Adrenal gland (tissue), 12 donors: ENCODE data around the gene UNC13B. TPM values are rescaled to one million over a fixed set of nuclear protein-coding genes. Genes with fewer than 3 reads are reported as not detected.

ENCODE experiments used
- DNase-seq, 7 donors: peaks; one replicate each; pipeline ENCODE4 v3.0.0-alpha.2; 2019 to 2020
- H3K27ac ChIP-seq, 5 donors: fragments of 200-600 bp; sonication (generic) in 4 of 5; 1 replicate in 3 of 5; 2 replicates in 2 of 5; pipeline versions ENCODE4 v1.5.1 to v1.8.0; 2016 to 2020; ENCODE audit warnings: mild to moderate bottlenecking in 1 of 5
- H3K27me3 ChIP-seq: fragments of 200-600 bp; 2 replicates; pipeline ENCODE4 v1.8.0; 2021
- H3K36me3 ChIP-seq, 2 donors: fragments of 200-600 bp; replicated peaks in 1 of 2; 1 replicate in 1 of 2; 2 replicates in 1 of 2; pipeline versions ENCODE4 v1.5.1 to v1.8.0; 2018 to 2022
- H3K4me1 ChIP-seq, 2 donors: fragments of 200-600 bp; replicated peaks in 1 of 2; 1 replicate in 1 of 2; 2 replicates in 1 of 2; pipeline versions ENCODE4 v1.5.1 to v1.8.0; 2018 to 2021
- H3K4me3 ChIP-seq, 4 donors: fragments of 200-600 bp; sonication (generic) in 3 of 4; one replicate each; pipeline ENCODE4 v1.5.1; 2016 to 2018
- H3K9me3 ChIP-seq, 3 donors: fragments of 200-600 bp; sonication (generic) in 1 of 3; replicated peaks in 1 of 3; 1 replicate in 2 of 3; 2 replicates in 1 of 3; pipeline versions ENCODE4 v1.5.1 to v1.8.0; 2016 to 2021
- POLR2A ChIP-seq, 2 donors: fragments of 450-650 bp; IDR thresholded peaks; one replicate each; pipeline ENCODE4 v1.6.1; 2017; ENCODE audit warnings: antibody characterized with exemption in 2 of 2, mild to moderate bottlenecking in 2 of 2, moderate library complexity in 1 of 2
- WGBS, 4 donors: extraction: QIAGEN DNeasy Blood & Tissue Kit in 2 of 4; methylation state at CpG; one replicate each; pipeline versions ENCODE4 v1.1.5 to v1.1.7; 2013 to 2017; 5-methylcytosine and 5-hydroxymethylcytosine counted together
- intact Hi-C, 2 donors: fragments of 100-400 bp; cut with DNase I; formaldehyde crosslinking; loops; one replicate each; pipeline versions ENCODE4 v1.14.1 to v1.15.0; 2022 to 2023
- polyA plus RNA-seq, 3 donors: library from polyadenylated mRNA; stranded (reverse); fragments of 200-250 nt in 2 of 3; fragments of 350-450 nt in 1 of 3; fragmentation: Illumina TruSeq in 1 of 3; extraction: RNeasy Lipid Tissue Mini Kit (QIAGEN cat#74804) in 1 of 3; gene quantifications; one replicate each; pipeline ENCODE4 v1.2.3, GENCODE V29; 2013 to 2014
- total RNA-seq, 9 donors: library from RNA; depleted of rRNA in 4 of 9; stranded (reverse); fragments of >200 nt in 4 of 9; fragments of 120-200 nt in 1 of 9; fragmentation: NEBNext Ultra II Directional in 1 of 9; extraction: Animal tissue kit (Norgen Biotek cat#: 25700) in 1 of 9; gene quantifications; one replicate each; pipeline versions ENCODE4 v1.1.0 to v1.2.4, GENCODE V29; 2013 to 2023
- TF ChIP-seq, protein P1 (sequence below), 6 experiments: fragments of 450-650 bp in 4 of 6; fragments of 200-600 bp in 2 of 6; sonication (generic) in 1 of 6; IDR thresholded peaks; 1 replicate in 5 of 6; 2 replicates in 1 of 6; pipeline versions ENCODE4 v1.5.1 to v1.8.0; 2016 to 2021; ENCODE audit warnings: antibody characterized with exemption in 6 of 6, mild to moderate bottlenecking in 2 of 6, moderate library complexity in 1 of 6
- donor health status: healthy with polysubstance abuse.
- donor health status: Bipolar disorder and iron deficiency.
- donor health status: DM: yes; HTN: yes; CAD: no.
- donor health status: DM: no; HTN: no; CAD: no.
- donor health status: DM: no; HTN: no; CAD: no.
- donor health status: DM: yes; HTN: yes; CAD: no.

The UNC13B gene
- total and polyA plus RNA-seq, 12 donors = 11.1 to 42.2 (median 30.5) TPM

DNA sequence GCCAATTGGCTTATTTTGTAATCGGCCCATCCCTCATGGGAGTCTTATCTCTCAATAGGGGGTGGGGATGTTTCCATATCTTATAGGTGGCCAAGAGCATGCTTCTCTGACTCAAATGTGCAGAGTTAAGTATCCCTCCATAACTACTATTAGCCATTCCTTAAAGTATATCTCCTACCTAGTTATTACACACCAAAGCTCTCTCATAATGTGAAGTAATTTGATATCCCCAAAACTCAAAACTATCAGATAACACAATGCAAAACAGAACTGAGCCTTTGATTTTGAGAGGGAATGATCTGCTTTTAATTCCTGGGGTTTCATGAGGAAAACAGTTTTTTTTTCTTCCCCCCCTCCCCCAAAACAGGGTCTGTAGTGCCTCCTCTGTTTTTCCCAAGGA lies 28.4 kb downstream of the UNC13B start:
- Histone ChIP-seq H3K9me3 (peaks cover 0 to 15% (median 0%) of the 10 kb centered on the region in 3 donors), H3K36me3 (no peaks in the 10 kb centered on the region), H3K4me3 (no peak overlapping the region), H3K27ac (no peak overlapping the region), H3K4me1 (no peaks in the 10 kb centered on the region), H3K27me3 (no peaks in the 10 kb centered on the region)
- TF ChIP-seq, protein P1, sequence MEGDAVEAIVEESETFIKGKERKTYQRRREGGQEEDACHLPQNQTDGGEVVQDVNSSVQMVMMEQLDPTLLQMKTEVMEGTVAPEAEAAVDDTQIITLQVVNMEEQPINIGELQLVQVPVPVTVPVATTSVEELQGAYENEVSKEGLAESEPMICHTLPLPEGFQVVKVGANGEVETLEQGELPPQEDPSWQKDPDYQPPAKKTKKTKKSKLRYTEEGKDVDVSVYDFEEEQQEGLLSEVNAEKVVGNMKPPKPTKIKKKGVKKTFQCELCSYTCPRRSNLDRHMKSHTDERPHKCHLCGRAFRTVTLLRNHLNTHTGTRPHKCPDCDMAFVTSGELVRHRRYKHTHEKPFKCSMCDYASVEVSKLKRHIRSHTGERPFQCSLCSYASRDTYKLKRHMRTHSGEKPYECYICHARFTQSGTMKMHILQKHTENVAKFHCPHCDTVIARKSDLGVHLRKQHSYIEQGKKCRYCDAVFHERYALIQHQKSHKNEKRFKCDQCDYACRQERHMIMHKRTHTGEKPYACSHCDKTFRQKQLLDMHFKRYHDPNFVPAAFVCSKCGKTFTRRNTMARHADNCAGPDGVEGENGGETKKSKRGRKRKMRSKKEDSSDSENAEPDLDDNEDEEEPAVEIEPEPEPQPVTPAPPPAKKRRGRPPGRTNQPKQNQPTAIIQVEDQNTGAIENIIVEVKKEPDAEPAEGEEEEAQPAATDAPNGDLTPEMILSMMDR (IDR thresholded peaks at IDR 0.05) = no peak
- no peak for TF ChIP-seq POLR2A (IDR thresholded peaks at IDR 0.05)
- 85 to 95% (median 93%) methylated on average over 1 of the region's 1 CpG for WGBS, 4 donors
- intact Hi-C loops = no loop called here
- DNase-seq = no peak

DNA sequence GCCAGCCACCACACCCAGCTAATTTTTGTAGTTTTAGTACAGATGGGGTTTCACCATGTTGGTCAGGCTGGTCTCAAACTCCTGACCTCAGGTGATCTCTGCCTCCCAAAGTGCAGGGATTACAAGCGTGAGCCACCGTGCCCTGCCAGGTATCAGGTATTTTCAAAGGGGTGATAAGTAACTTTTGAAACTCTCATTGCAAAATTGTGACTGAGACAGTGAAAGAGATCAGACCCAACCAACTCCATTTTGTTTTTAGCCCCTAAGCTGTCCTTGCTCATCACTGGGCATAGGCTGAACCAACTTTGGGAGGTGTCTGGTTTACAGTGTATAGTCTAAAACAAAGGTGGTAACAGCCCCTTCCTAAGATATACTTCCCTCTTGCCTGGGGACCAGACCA lies 29.3 kb downstream of the UNC13B start:
- H3K4me3 ChIP-seq = no peak overlapping the region
- DNase-seq = no peak
- no peaks in the 10 kb centered on the region for H3K27me3 ChIP-seq
- intact Hi-C loops = no loop called here
- 86 to 100% (median 99%) methylated on average over 2 of the region's 2 CpGs for WGBS, 4 donors
- no peaks in the 10 kb centered on the region for H3K36me3 ChIP-seq
- no peaks in the 10 kb centered on the region for H3K4me1 ChIP-seq
- peaks cover 0 to 15% (median 0%) of the 10 kb centered on the region in 3 donors for H3K9me3 ChIP-seq
- no peak overlapping the region for H3K27ac ChIP-seq
- TF ChIP-seq, protein P1 (IDR thresholded peaks at IDR 0.05) = no peak
- TF ChIP-seq POLR2A (IDR thresholded peaks at IDR 0.05) = no peak

DNA sequence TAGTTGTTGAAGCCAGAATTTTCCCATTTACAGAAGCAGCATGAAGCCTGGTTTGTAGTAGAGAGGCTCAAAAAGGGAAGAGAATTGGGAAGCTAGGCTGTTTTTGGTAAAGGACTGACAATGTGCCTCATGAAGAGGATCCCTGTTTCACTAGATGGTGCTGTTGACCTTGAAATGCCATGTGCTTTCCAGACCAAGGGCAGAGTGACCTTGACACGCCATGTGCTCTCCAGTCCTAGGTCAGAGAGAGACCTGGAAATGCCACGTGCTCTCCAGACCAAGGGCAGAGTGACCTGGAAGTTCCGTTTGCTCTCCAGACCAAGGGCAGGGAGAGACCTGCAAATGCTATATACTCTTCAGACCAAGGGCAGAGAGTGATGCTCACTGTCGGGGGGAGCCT lies 32.0 kb downstream of the UNC13B start:
- Histone ChIP-seq H3K27ac (no peak overlapping the region), H3K27me3 (no peaks in the 10 kb centered on the region), H3K9me3 (peaks cover 0 to 15% (median 0%) of the 10 kb centered on the region in 3 donors), H3K36me3 (no peaks in the 10 kb centered on the region), H3K4me1 (no peaks in the 10 kb centered on the region), H3K4me3 (no peak overlapping the region)
- intact Hi-C loops = no loop called here
- TF ChIP-seq, protein P1 (IDR thresholded peaks at IDR 0.05) = no peak
- no peak for TF ChIP-seq POLR2A (IDR thresholded peaks at IDR 0.05)
- no peak for DNase-seq
- WGBS, 4 donors = 57 to 80% (median 66%) methylated on average over 4 of the region's 4 CpGs

DNA sequence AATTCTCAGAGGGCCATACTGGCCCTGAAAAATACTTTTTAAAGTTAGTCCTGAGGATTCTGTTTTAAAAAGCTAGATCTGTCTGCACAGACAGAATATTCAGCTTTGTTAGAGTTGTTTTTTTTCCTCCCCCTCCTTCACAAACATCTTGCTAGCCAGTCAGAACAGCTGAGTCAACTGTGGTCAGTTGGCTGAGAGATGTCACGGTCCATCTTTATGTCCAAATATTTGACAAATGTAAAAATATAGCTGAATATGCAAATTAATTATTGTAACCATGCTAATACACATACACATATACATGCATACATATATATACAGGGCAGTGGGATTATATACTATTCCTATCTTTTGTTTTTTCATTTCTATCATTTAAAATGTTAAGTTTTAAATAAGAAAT lies 33.9 kb downstream of the UNC13B start:
- Histone ChIP-seq H3K27ac (no peak overlapping the region), H3K27me3 (no peaks in the 10 kb centered on the region), H3K9me3 (peaks cover 0 to 15% (median 0%) of the 10 kb centered on the region in 3 donors), H3K4me1 (no peaks in the 10 kb centered on the region), H3K4me3 (no peak overlapping the region), H3K36me3 (no peaks in the 10 kb centered on the region)
- DNase-seq = no peak
- WGBS, 4 donors = 61 to 88% (median 78%) methylated on average over 1 of the region's 1 CpG
- no peak for TF ChIP-seq POLR2A (IDR thresholded peaks at IDR 0.05)
- TF ChIP-seq, protein P1 (IDR thresholded peaks at IDR 0.05) = no peak
- intact Hi-C loops = no loop called here
